KMS-11 (cell line): ENCODE results near the gene LINC00632.

Source experiments
- H2AFZ ChIP-seq: fragments of 200-600 bp; sonication (generic); 2 replicates; pipeline ENCODE4 v1.6.1; 2016; ENCODE audit warnings: antibody characterized with exemption, mixed run types, low read depth
- H3K27ac ChIP-seq: fragments of 200-600 bp; sonication (generic); 2 replicates; pipeline ENCODE4 v1.6.1; 2016; ENCODE audit warnings: mild to moderate bottlenecking, mixed run types
- H3K27me3 ChIP-seq: fragments of 200-600 bp; sonication (generic); 2 replicates; pipeline ENCODE4 v1.6.1; 2017; ENCODE audit warnings: mild to moderate bottlenecking, low read depth, mixed run types, moderate library complexity; ENCODE audit not compliant: insufficient read depth
- H3K36me3 ChIP-seq: fragments of 200-600 bp; sonication (generic); 2 replicates; pipeline ENCODE4 v1.6.1; 2017; ENCODE audit warnings: mild to moderate bottlenecking, mixed run types; ENCODE audit not compliant: insufficient read depth
- H3K4me1 ChIP-seq: fragments of 200-600 bp; sonication (generic); 2 replicates; pipeline ENCODE4 v1.6.1; 2016; ENCODE audit warnings: mild to moderate bottlenecking, low read depth, mixed run types; ENCODE audit not compliant: poor library complexity, severe bottlenecking
- H3K4me2 ChIP-seq: fragments of 200-600 bp; sonication (generic); 2 replicates; pipeline ENCODE4 v1.7.0; 2016; ENCODE audit warnings: mild to moderate bottlenecking, mixed run types
- H3K4me3 ChIP-seq: fragments of 200-600 bp; sonication (generic); IDR thresholded peaks from 2 replicates; pipeline ENCODE4 v1.6.1; 2017; ENCODE audit warnings: low read depth, low read length, mixed read lengths; ENCODE audit not compliant: insufficient read depth
- H3K79me2 ChIP-seq: fragments of 200-600 bp; sonication (generic); 2 replicates; pipeline ENCODE4 v1.6.1; 2016; ENCODE audit warnings: low read depth, mixed run types; ENCODE audit not compliant: insufficient read depth
- H3K9ac ChIP-seq: fragments of 200-600 bp; sonication (generic); 2 replicates; pipeline ENCODE4 v1.6.1; 2016; ENCODE audit warnings: mild to moderate bottlenecking, mixed run types
- H4K20me1 ChIP-seq: fragments of 200-600 bp; sonication (generic); 2 replicates; pipeline ENCODE4 v1.6.1; 2016; ENCODE audit warnings: mild to moderate bottlenecking, mixed run types; ENCODE audit not compliant: insufficient read depth
- CTCF ChIP-seq: fragments of 200-600 bp; sonication (generic); conservative IDR thresholded peaks from 2 replicates; pipeline ENCODE4 v1.6.1; 2017; ENCODE audit warnings: low read depth, mild to moderate bottlenecking, antibody characterized with exemption, low read length, moderate library complexity, mixed read lengths

LINC00632 gene

DNA sequence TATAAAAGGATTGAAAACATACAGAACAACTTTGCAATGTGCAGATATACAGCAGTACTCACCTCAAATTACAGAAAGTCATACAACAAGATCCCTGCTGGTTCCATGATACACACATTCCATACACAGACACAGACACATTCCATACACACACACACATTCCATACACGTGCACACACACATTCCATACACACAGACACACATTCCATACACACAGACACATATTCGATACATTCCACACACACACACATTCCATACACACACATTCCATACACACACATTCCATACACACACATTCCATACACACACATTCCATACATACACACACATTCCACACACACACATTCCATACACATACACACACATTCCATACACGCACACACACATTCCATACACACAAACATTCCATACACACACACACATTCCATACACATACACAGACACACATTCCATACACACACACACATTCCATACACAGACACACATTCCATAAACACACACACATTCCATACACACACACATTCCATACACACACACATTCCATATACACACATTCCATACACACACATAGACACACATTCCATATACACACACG lies 13.7 kb downstream of the LINC00632 start:
- Histone ChIP-seq H3K79me2 (no peaks in the 10 kb centered on the region), H3K4me2 (no peak overlapping the region), H3K36me3 (no peaks in the 10 kb centered on the region), H3K4me3 (no peak overlapping the region), H3K27ac (no peak overlapping the region), H3K9ac (no peak overlapping the region), H3K27me3 (no peaks in the 10 kb centered on the region), H2AFZ (no peak overlapping the region), H4K20me1 (no peaks in the 10 kb centered on the region), H3K4me1 (no peaks in the 10 kb centered on the region)
- no peak for TF ChIP-seq CTCF

- H3K9ac ChIP-seq, result no peak overlapping the region
- no peaks in the 10 kb centered on the region for H3K79me2 ChIP-seq
- H3K4me1 ChIP-seq, result no peaks in the 10 kb centered on the region
- H3K4me2 ChIP-seq, result no peak overlapping the region
- no peak overlapping the region for H3K27ac ChIP-seq
- no peaks in the 10 kb centered on the region for H4K20me1 ChIP-seq
- H3K36me3 ChIP-seq, result no peaks in the 10 kb centered on the region
- no peak overlapping the region for H2AFZ ChIP-seq
- no peak overlapping the region for H3K4me3 ChIP-seq
- no peaks in the 10 kb centered on the region for H3K27me3 ChIP-seq
- TF ChIP-seq CTCF, result no peak
These were observed 14.8 kb downstream of the LINC00632 start for GRCh38 chrX:140724309-140724708.

DNA sequence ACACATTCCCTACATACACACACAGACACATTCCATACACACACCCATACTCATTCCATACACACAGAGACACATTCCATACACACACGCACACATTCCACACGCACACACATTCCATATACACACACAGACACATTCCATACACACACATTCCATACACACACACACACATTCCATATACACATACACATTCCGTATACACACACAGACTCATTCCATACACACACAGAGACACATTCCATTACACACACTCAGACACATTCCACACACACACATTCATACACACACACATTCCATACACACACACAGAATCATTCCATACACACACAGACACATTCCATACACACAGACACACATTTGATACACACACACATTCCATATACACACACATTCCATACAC lies 15.2 kb downstream of the LINC00632 start:
- no peak overlapping the region for H3K9ac ChIP-seq
- H2AFZ ChIP-seq, result no peak overlapping the region
- H3K4me3 ChIP-seq, result no peak overlapping the region
- no peaks in the 10 kb centered on the region for H3K4me1 ChIP-seq
- no peaks in the 10 kb centered on the region for H3K79me2 ChIP-seq
- no peak overlapping the region for H3K27ac ChIP-seq
- TF ChIP-seq CTCF, result no peak
- H4K20me1 ChIP-seq, result no peaks in the 10 kb centered on the region
- H3K4me2 ChIP-seq, result no peak overlapping the region
- no peaks in the 10 kb centered on the region for H3K36me3 ChIP-seq
- no peaks in the 10 kb centered on the region for H3K27me3 ChIP-seq

- Histone ChIP-seq H3K4me2 (no peak overlapping the region), H3K4me1 (no peaks in the 10 kb centered on the region), H3K4me3 (no peak overlapping the region), H4K20me1 (no peaks in the 10 kb centered on the region), H3K36me3 (no peaks in the 10 kb centered on the region), H2AFZ (no peak overlapping the region), H3K9ac (no peak overlapping the region), H3K79me2 (no peaks in the 10 kb centered on the region), H3K27me3 (no peaks in the 10 kb centered on the region), H3K27ac (no peak overlapping the region)
- TF ChIP-seq CTCF, result no peak
These were observed 15.9 kb downstream of the LINC00632 start for GRCh38 chrX:140725500-140725899.
